Measurements from ENCODE around the gene TUBA3C. TPM values are rescaled to one million over a fixed set of nuclear protein-coding genes. Genes with fewer than 3 reads are reported as not detected.

Gene TUBA3C
- total RNA-seq, 1 experiment from 2014 or later = not detected

DNA sequence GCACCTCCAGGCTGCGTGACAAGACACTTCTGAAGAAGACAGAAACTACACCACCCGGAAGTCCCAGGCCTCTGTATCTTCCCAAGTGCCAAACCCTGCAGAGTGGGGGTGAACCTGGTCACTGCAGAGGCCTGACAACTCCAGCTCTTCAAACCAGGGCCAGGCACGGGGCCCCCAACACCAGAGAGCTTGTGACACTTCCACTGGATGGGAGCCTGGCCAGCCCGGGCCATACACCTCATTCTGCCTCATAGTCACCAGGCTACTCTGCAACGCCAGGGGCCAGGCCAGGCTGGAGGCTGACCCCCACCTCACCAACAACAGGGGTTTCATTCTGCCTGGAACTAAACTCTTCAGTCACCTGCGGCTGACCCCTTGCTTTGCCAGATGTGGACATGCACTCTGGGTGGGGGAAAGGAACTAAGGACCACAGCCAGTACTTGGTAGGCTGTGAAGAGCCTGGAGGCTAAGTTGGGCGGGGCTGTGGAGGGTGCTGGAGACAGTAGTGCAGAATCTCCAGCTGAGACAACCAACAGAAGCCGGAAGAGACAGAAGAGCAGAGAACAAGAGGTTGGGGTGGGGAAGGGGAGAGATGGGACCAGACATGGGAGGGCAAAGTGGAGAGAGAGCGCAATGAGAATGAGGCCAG lies 23.0 kb downstream of the TUBA3C start:
- Mint-ChIP-seq H3K36me3 (ENCODE audit: insufficient read depth, unreplicated experiment) (no peaks in the 10 kb centered on the region), H3K9me3 (ENCODE audit: unreplicated experiment) (peaks cover 27% of the 10 kb centered on the region)
- POLR2A ChIA-PET = no interaction called here

DNA sequence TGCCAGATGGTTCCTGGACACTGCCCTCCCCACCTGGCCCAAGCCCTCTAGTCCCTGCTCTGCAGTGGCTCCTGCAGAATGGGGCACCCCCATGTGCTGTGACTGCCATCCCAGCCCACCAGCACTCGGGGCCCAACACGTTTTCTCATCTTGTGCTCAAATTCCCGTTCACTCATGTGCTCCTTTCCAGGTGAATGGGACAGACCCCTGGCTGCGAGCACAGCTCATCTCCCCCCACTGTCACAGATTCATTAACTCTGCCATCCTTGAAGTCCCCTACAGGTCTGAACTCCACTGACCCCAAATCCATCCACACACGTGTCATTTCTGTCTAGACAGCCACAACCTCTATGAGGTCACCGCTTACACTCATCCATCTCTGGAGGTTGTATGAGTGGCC lies 23.6 kb downstream of the TUBA3C start:
- no peak overlapping the region for H3K4me3 Mint-ChIP-seq (ENCODE audit: unreplicated experiment)

More for the DNA sequence above, 23.0 kb downstream of the TUBA3C start:
- intact Hi-C loops (cut with micrococcal nuclease; ENCODE audit: unreplicated experiment) = loop anchor here (10.0 kb wide), 1 partner anchor 426 kb away; no protein-coding TSS in a partner anchor
- TF ChIP-seq, protein P1, sequence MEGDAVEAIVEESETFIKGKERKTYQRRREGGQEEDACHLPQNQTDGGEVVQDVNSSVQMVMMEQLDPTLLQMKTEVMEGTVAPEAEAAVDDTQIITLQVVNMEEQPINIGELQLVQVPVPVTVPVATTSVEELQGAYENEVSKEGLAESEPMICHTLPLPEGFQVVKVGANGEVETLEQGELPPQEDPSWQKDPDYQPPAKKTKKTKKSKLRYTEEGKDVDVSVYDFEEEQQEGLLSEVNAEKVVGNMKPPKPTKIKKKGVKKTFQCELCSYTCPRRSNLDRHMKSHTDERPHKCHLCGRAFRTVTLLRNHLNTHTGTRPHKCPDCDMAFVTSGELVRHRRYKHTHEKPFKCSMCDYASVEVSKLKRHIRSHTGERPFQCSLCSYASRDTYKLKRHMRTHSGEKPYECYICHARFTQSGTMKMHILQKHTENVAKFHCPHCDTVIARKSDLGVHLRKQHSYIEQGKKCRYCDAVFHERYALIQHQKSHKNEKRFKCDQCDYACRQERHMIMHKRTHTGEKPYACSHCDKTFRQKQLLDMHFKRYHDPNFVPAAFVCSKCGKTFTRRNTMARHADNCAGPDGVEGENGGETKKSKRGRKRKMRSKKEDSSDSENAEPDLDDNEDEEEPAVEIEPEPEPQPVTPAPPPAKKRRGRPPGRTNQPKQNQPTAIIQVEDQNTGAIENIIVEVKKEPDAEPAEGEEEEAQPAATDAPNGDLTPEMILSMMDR (IDR thresholded peaks at IDR 0.05; ENCODE audit: insufficient read depth in 1 of 2, low read depth in 1 of 2, low read length in 1 of 2, severe bottlenecking in 1 of 2, unreplicated experiment in 1 of 2) = no peak
- CTCF ChIA-PET = no interaction called here
- Histone ChIP-seq H3K27me3 (replicated peaks; ENCODE audit: control insufficient read depth, insufficient read depth, low read length) (no peaks in the 10 kb centered on the region), H3K9me3 (peaks cover 5% of the 10 kb centered on the region; the same call in 1 of the 2 replicates), H3K4me3 (ENCODE audit: low read depth, low read length) (no peak overlapping the region), H3K4me1 (no peaks in the 10 kb centered on the region), H3K36me3 (ENCODE audit: control insufficient read depth, insufficient read depth, low read length) (no peaks in the 10 kb centered on the region)
- DNase-seq = peak in 1 of 2 experiments; percentile 15
- H3K4me3 Mint-ChIP-seq (ENCODE audit: unreplicated experiment) = no peak overlapping the region
- no TSS peak for BruUV-seq (replicated peaks)
- H3K4me1 Mint-ChIP-seq (ENCODE audit: low read depth, unreplicated experiment) = no peaks in the 10 kb centered on the region
- H3K27me3 Mint-ChIP-seq (ENCODE audit: insufficient read depth, unreplicated experiment) = no peaks in the 10 kb centered on the region
- H3K27ac Mint-ChIP-seq (ENCODE audit: unreplicated experiment) = no peak overlapping the region

DNA sequence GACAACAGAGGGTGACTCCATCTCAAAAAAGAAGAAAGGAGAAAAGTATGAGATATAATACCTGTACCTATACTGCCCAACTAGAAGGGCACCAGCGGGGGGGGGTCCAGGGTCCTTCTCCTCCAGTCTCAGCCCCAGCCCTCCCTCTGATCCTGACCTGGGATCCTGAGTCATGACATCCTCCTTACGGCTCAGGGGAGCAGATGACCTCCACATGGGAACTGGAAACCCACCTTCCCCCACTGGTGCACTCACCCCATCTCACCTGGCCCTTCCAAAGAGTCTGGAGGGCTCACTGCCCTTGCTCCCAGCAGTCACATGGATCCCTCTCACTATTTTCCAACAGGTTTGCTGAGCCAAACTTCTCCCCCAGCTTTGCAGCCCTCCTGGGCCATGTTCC lies 24.2 kb downstream of the TUBA3C start:
- H3K27ac Mint-ChIP-seq (ENCODE audit: unreplicated experiment) = no peak overlapping the region
- H3K9me3 Mint-ChIP-seq (ENCODE audit: unreplicated experiment) = peaks cover 16% of the 10 kb centered on the region

More for the DNA sequence above, 23.6 kb downstream of the TUBA3C start:
- DNase-seq = no peak
- Mint-ChIP-seq H3K36me3 (ENCODE audit: insufficient read depth, unreplicated experiment) (no peaks in the 10 kb centered on the region), H3K9me3 (ENCODE audit: unreplicated experiment) (peaks cover 20% of the 10 kb centered on the region), H3K27me3 (ENCODE audit: insufficient read depth, unreplicated experiment) (no peaks in the 10 kb centered on the region), H3K27ac (ENCODE audit: unreplicated experiment) (no peak overlapping the region), H3K4me1 (ENCODE audit: low read depth, unreplicated experiment) (no peaks in the 10 kb centered on the region)
- H3K36me3 ChIP-seq (ENCODE audit: control insufficient read depth, insufficient read depth, low read length) = no peaks in the 10 kb centered on the region
- POLR2A ChIA-PET = no interaction called here
- no peaks in the 10 kb centered on the region for H3K4me1 ChIP-seq
- BruUV-seq (replicated peaks) = no TSS peak
- peaks cover under 1% of the 10 kb centered on the region; the same call in 1 of the 2 replicates for H3K9me3 ChIP-seq
- no peak overlapping the region for H3K4me3 ChIP-seq (ENCODE audit: low read depth, low read length)
- TF ChIP-seq, protein P1 (IDR thresholded peaks at IDR 0.05; ENCODE audit: insufficient read depth in 1 of 2, low read depth in 1 of 2, low read length in 1 of 2, severe bottlenecking in 1 of 2, unreplicated experiment in 1 of 2) = no peak
- intact Hi-C loops (cut with micrococcal nuclease; ENCODE audit: unreplicated experiment) = loop anchor here (10.0 kb wide), 1 partner anchor 427 kb away; no protein-coding TSS in a partner anchor
- H3K27me3 ChIP-seq (replicated peaks; ENCODE audit: control insufficient read depth, insufficient read depth, low read length) = no peaks in the 10 kb centered on the region
- CTCF ChIA-PET = no interaction called here

More for the DNA sequence above, 24.2 kb downstream of the TUBA3C start:
- POLR2A ChIA-PET = no interaction called here
- BruUV-seq (replicated peaks) = no TSS peak
- TF ChIP-seq, protein P1 (IDR thresholded peaks at IDR 0.05; ENCODE audit: insufficient read depth in 1 of 2, low read depth in 1 of 2, low read length in 1 of 2, severe bottlenecking in 1 of 2, unreplicated experiment in 1 of 2) = no peak
- intact Hi-C loops (cut with micrococcal nuclease; ENCODE audit: unreplicated experiment) = loop anchor here (10.0 kb wide), 1 partner anchor 427 kb away; no protein-coding TSS in a partner anchor
- Histone ChIP-seq H3K4me3 (ENCODE audit: low read depth, low read length) (no peak overlapping the region), H3K9me3 (no peaks in the 10 kb centered on the region), H3K4me1 (no peaks in the 10 kb centered on the region), H3K36me3 (ENCODE audit: control insufficient read depth, insufficient read depth, low read length) (no peaks in the 10 kb centered on the region), H3K27me3 (replicated peaks; ENCODE audit: control insufficient read depth, insufficient read depth, low read length) (no peaks in the 10 kb centered on the region)
- no peaks in the 10 kb centered on the region for H3K36me3 Mint-ChIP-seq (ENCODE audit: insufficient read depth, unreplicated experiment)
- CTCF ChIA-PET = no interaction called here
- no peaks in the 10 kb centered on the region for H3K4me1 Mint-ChIP-seq (ENCODE audit: low read depth, unreplicated experiment)
- no peaks in the 10 kb centered on the region for H3K27me3 Mint-ChIP-seq (ENCODE audit: insufficient read depth, unreplicated experiment)
- DNase-seq = peak in 1 of 2 experiments; percentile 14
- no peak overlapping the region for H3K4me3 Mint-ChIP-seq (ENCODE audit: unreplicated experiment)
